HCT116 (cell line): ENCODE results near the gene PEX11B. TPM values are rescaled to one million over a fixed set of nuclear protein-coding genes. Genes with fewer than 3 reads are reported as not detected.

Experiments
- ATAC-seq: fragments of 200-7000 bp; cut with Tn5 transposase; 2 replicates; pipeline ENCODE4 v1.9.1; 2020; ENCODE audit warnings: mild to moderate bottlenecking, moderate library complexity
- BruUV-seq: library from RNA; stranded (reverse); fragments of 400-500 nt; replicated peaks from 2 replicates; lab custom pipeline; 2021; lab: Mats Ljungman, UMichigan
- CTCF ChIA-PET: fragments of 300-600 bp; sonication (Branson Sonifier 250); formaldehyde crosslinking; loops from one replicate; lab custom pipeline; 2021; ENCODE audit warnings: antibody characterized with exemption; lab: Charles Lee
- POLR2A ChIA-PET: fragments of 300-600, 350-600 bp; sonication (Branson Sonifier 250); formaldehyde crosslinking; loops from one replicate; lab custom pipeline; 2021; ENCODE audit warnings: antibody characterized with exemption; lab: Charles Lee
- RAD21 ChIA-PET, 2 experiments: fragments of 300-600 bp; sonication (Branson Sonifier 250); formaldehyde crosslinking; loops; one replicate each; lab custom pipeline; 2023; ENCODE audit warnings: low total read pairs in 2 of 2; ENCODE audit not compliant: uncharacterized antibody in 2 of 2, unreplicated experiment in 2 of 2, low non-redundant PET in 1 of 2; lab: Charles Lee
- DNase-seq: peaks from one replicate; pipeline ENCODE4 v3.0.0-alpha.2; 2010; ENCODE audit warnings: low read depth, low spot score
- H2AFZ ChIP-seq: fragments of 200-600 bp; shearing (Covaris generic), sonication (generic); 2 replicates; pipeline ENCODE4 v1.6.1; 2017; ENCODE audit warnings: low read depth, mixed run types, mixed read lengths, antibody characterized with exemption, low read length; ENCODE audit not compliant: poor library complexity, severe bottlenecking
- H3K27ac ChIP-seq: 2 replicates; pipeline ENCODE4 v1.5.1; 2012; ENCODE audit warnings: low read depth, low read length
- H3K27me3 ChIP-seq: fragments of 200-600 bp; sonication (generic); 2 replicates; pipeline ENCODE4 v1.6.1; 2016; ENCODE audit warnings: mixed run types, low read length, mixed read lengths; ENCODE audit not compliant: insufficient read depth
- H3K36me3 ChIP-seq, 2 experiments: fragments of 200-500 bp in 1 of 2; fragments of 200-600 bp in 1 of 2; sonication (Bioruptor generic) in 1 of 2; sonication (generic) in 1 of 2; 2 replicates each; pipeline versions ENCODE4 v1.5.1 to v1.6.1; 2014 to 2016; ENCODE audit warnings: low read length in 2 of 2, inconsistent platforms in 1 of 2, mixed read lengths in 1 of 2, mixed run types in 1 of 2; ENCODE audit not compliant: insufficient read depth in 2 of 2, control insufficient read depth in 1 of 2
- H3K4me1 ChIP-seq, 2 experiments: fragments of 200-600 bp in 1 of 2; sonication (generic) in 1 of 2; 2 replicates each; pipeline versions ENCODE4 v1.5.1 to v1.6.1; 2012 to 2017; ENCODE audit warnings: low read length in 2 of 2, inconsistent platforms in 1 of 2, mild to moderate bottlenecking in 1 of 2, mixed read lengths in 1 of 2, mixed run types in 1 of 2, moderate library complexity in 1 of 2; ENCODE audit not compliant: insufficient read depth in 2 of 2, control insufficient read depth in 1 of 2
- H3K4me2 ChIP-seq: fragments of 200-600 bp; sonication (generic); 2 replicates; pipeline ENCODE4 v1.6.1; 2017; ENCODE audit warnings: mixed run types, low read length, mixed read lengths
- H3K4me3 ChIP-seq, 2 experiments: fragments of 200-600 bp in 1 of 2; sonication (generic) in 1 of 2; replicated peaks in 1 of 2; 2 replicates each; pipeline ENCODE4 v1.5.1; 2011 to 2016; ENCODE audit warnings: low read length in 2 of 2, control low read depth in 1 of 2, low read depth in 1 of 2, mild to moderate bottlenecking in 1 of 2, mixed read lengths in 1 of 2, mixed run types in 1 of 2
- H3K79me2 ChIP-seq: fragments of 200-600 bp; sonication (generic); 2 replicates; pipeline ENCODE4 v1.6.1; 2017; ENCODE audit warnings: mild to moderate bottlenecking, mixed run types, low read length, moderate library complexity, mixed read lengths; ENCODE audit not compliant: insufficient read depth
- H3K9ac ChIP-seq: fragments of 200-600 bp; sonication (generic); 2 replicates; pipeline ENCODE4 v1.6.1; 2016; ENCODE audit warnings: low read length, mixed read lengths
- H3K9me2 ChIP-seq: fragments of 200-600 bp; sonication (generic), shearing (Covaris generic); 2 replicates; pipeline ENCODE4 v1.6.1; 2017; ENCODE audit warnings: mixed run types, mild to moderate bottlenecking, moderate library complexity; ENCODE audit not compliant: insufficient read depth
- H3K9me3 ChIP-seq, 2 experiments: fragments of 200-500 bp in 1 of 2; fragments of 200-600 bp in 1 of 2; sonication (Bioruptor generic) in 1 of 2; sonication (generic) in 1 of 2; 2 replicates each; pipeline ENCODE4 v1.6.1; 2014 to 2017; ENCODE audit warnings: low read length in 2 of 2, mixed read lengths in 2 of 2, inconsistent platforms in 1 of 2, low read depth in 1 of 2, mild to moderate bottlenecking in 1 of 2, mixed run types in 1 of 2, moderate library complexity in 1 of 2; ENCODE audit not compliant: control insufficient read depth in 1 of 2, insufficient read depth in 1 of 2
- H4K20me1 ChIP-seq: fragments of 200-600 bp; sonication (generic), shearing (Covaris generic); 2 replicates; pipeline ENCODE4 v1.6.1; 2017; ENCODE audit warnings: mixed run types, mild to moderate bottlenecking, moderate library complexity; ENCODE audit not compliant: insufficient read depth
- CEBPB ChIP-seq: IDR thresholded peaks from 2 replicates; pipeline ENCODE4 v1.6.1; 2012; ENCODE audit warnings: low read depth
- EGR1 ChIP-seq: IDR thresholded peaks from 2 replicates; pipeline ENCODE4 v1.6.1; 2012; ENCODE audit warnings: low read depth
- EZH2 ChIP-seq: fragments of 200-600 bp; sonication (generic); IDR thresholded peaks from 2 replicates; pipeline ENCODE4 v1.6.1; 2017; ENCODE audit warnings: antibody characterized with exemption, mixed run types
- EZH2phosphoT487 ChIP-seq: fragments of 200-600 bp; IDR thresholded peaks from 2 replicates; pipeline ENCODE4 v1.6.1; 2018; ENCODE audit warnings: antibody characterized with exemption, borderline replicate concordance
- FOSL1 ChIP-seq: IDR thresholded peaks from 2 replicates; pipeline ENCODE4 v1.6.1; 2012; ENCODE audit warnings: low read depth
- JUND ChIP-seq: IDR thresholded peaks from 2 replicates; pipeline ENCODE4 v1.6.1; 2012
- POLR2A ChIP-seq: IDR thresholded peaks from 2 replicates; pipeline ENCODE4 v1.7.0; 2011; ENCODE audit warnings: borderline replicate concordance; ENCODE audit not compliant: insufficient read depth, insufficient read length; ENCODE audit errors: extremely low read depth
- POLR2AphosphoS5 ChIP-seq: IDR thresholded peaks from 2 replicates; pipeline ENCODE4 v1.6.1; 2011; ENCODE audit warnings: mild to moderate bottlenecking, low read depth, low read length, moderate library complexity
- RAD21 ChIP-seq: IDR thresholded peaks from 2 replicates; pipeline ENCODE4 v1.6.1; 2012; ENCODE audit warnings: low read depth, mild to moderate bottlenecking
- SP1 ChIP-seq: IDR thresholded peaks from 2 replicates; pipeline ENCODE4 v1.6.1; 2012; ENCODE audit warnings: low read depth
- ZNF274 ChIP-seq: fragments of 200-500 bp; sonication (Bioruptor generic); IDR thresholded peaks from 2 replicates; pipeline ENCODE4 v1.6.1; 2014; ENCODE audit warnings: mild to moderate bottlenecking, low read depth, low read length, inconsistent platforms
- intact Hi-C: fragments of 100-400 bp; cut with micrococcal nuclease; formaldehyde crosslinking; loops from 2 replicates; pipeline ENCODE4 v1.10.0; 2022
- total RNA-seq: library from RNA; stranded (reverse); gene quantifications from one replicate; pipeline ENCODE4 v1.2.1, GENCODE V29; 2021; ENCODE audit not compliant: unreplicated experiment
- TF ChIP-seq, protein P1 (sequence below): IDR thresholded peaks from 2 replicates; pipeline ENCODE4 v1.6.1; 2012

PEX11B gene
- total RNA-seq, 1 experiment from 2014 or later = 20.9 TPM

DNA sequence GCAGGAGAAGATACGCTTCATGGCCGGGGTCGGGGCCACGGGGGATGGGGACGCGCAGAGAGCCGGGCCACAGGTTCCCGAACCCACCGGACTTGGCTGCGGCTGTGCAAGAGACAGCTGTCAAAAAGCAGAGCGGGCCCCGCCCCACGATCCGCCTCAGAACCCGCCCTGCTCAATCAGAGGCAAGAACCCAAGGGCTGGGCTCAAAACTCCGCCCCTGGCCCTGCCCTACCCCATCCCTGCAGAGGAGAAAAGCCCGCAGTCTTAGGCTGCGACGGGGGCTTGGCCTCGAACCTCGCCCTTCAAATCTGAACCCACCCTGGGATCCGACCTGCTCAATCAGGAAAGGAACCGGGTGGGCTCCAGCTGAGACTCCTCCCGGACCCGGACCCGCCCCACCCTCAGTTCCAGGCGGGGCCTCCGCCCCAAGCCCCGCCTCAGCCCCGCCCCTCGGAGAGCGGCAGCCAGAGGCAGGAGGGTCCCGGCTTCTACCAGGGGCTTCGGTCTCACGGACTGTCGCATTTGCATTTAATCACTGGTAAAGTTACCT, 32.7 kb downstream of the PEX11B start, which contains the start of gene ANKRD35:
TSS of gene ANKRD35 (minus strand) at position 129 of the 550 bp plus-strand sequence. CDS start at position 21, 108 bp downstream.
- Histone ChIP-seq H3K36me3 (no peaks in the 10 kb centered on the region), H3K4me2 (peak within 1 kb of the TSS; percentile 72), H3K9me2 (no peaks in the 10 kb centered on the region), H3K9ac (no peak within 1 kb of the TSS), H3K9me3 (no peaks in the 10 kb centered on the region), H3K79me2 (no peaks in the 10 kb centered on the region), H4K20me1 (no peaks in the 10 kb centered on the region), H3K4me3 (peak within 1 kb of the TSS; percentile 22 to 46; a peak in 3 of 4 replicates), H2AFZ (peak within 1 kb of the TSS; percentile 84), H3K27me3 (peaks cover 7% of the 10 kb centered on the region; the same call in 1 of the 2 replicates), H3K4me1 (peaks cover 6 to 22% of the 10 kb centered on the region in 2 experiments), H3K27ac (no peak within 1 kb of the TSS)
- BruUV-seq = no TSS peak
- DNase-seq (peak; percentile 22), ATAC-seq (peak; percentile 99)
- intact Hi-C loops = no loop called here
- no peak for TF ChIP-seq JUND
- TF ChIP-seq EZH2 = no peak
- TF ChIP-seq EZH2phosphoT487 = no peak
- TF ChIP-seq EGR1 = no peak
- no peak for TF ChIP-seq POLR2A
- TF ChIP-seq, protein P1, sequence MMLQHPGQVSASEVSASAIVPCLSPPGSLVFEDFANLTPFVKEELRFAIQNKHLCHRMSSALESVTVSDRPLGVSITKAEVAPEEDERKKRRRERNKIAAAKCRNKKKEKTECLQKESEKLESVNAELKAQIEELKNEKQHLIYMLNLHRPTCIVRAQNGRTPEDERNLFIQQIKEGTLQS = no peak
- TF ChIP-seq ZNF274 = no peak
- TF ChIP-seq CEBPB = no peak
- TF ChIP-seq RAD21 = no peak
- TF ChIP-seq SP1 = no peak
- TF ChIP-seq POLR2AphosphoS5 = no peak
- TF ChIP-seq FOSL1 = no peak
- RAD21 ChIA-PET = no interaction called here
- POLR2A ChIA-PET = interaction anchor here (1.2 to 1.4 kb wide), 2 partner anchors 27 to 41 kb away, joined by 3 read pairs; partner anchors contain the start of genes PIAS3 and RBM8A
- CTCF ChIA-PET = no interaction called here
